ENCODE results near the gene SLC22A1.

DNA sequence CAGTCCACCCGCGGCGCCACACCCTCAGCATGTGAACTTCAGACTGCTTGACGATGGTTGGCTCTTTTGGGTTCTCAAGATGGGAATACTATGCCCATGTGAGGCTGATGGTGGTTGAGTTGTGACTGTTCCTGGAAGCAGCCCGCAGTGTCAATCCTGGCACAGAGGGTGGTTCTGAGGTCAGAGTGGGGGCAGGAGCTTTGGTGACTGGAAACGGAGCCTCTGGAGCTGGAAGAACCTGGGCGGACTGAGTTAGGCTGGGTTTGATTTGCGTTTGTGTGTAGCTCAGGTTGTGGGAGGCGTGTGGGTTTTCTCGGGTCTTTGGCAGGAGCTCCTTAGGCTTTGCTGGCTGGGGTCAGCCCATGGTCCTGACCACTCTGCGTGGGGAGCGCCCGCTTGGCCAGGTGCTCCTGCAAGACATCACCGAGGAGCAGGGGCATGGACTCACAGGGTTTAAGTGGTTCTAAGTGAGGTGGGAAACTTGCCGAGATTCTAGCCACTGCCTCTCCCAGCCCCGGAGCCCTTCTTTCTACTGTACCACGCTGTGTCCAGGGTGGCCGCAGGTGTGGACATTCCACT is 37.3 kb upstream of the SLC22A1 start:
- no peak for TF ChIP-seq POLR2A (IDR thresholded peaks at IDR 0.05)
- no peak for TF ChIP-seq CTCF (IDR thresholded peaks at IDR 0.05)

Measured in adrenal gland (tissue), 5 donors.